HCT116 (cell line): ENCODE measurements around the gene SELENON. TPM values are rescaled to one million over a fixed set of nuclear protein-coding genes. Genes with fewer than 3 reads are reported as not detected.

ENCODE experiments used
- ATAC-seq: fragments of 200-7000 bp; cut with Tn5 transposase; 2 replicates; pipeline ENCODE4 v1.9.1; 2020; ENCODE audit warnings: mild to moderate bottlenecking, moderate library complexity
- BruUV-seq: library from RNA; stranded (reverse); fragments of 400-500 nt; replicated peaks from 2 replicates; lab custom pipeline; 2021; lab: Mats Ljungman, UMichigan
- CTCF ChIA-PET: fragments of 300-600 bp; sonication (Branson Sonifier 250); formaldehyde crosslinking; loops from one replicate; lab custom pipeline; 2021; ENCODE audit warnings: antibody characterized with exemption; lab: Charles Lee
- POLR2A ChIA-PET: fragments of 300-600, 350-600 bp; sonication (Branson Sonifier 250); formaldehyde crosslinking; loops from one replicate; lab custom pipeline; 2021; ENCODE audit warnings: antibody characterized with exemption; lab: Charles Lee
- RAD21 ChIA-PET, 2 experiments: fragments of 300-600 bp; sonication (Branson Sonifier 250); formaldehyde crosslinking; loops; one replicate each; lab custom pipeline; 2023; ENCODE audit warnings: low total read pairs in 2 of 2; ENCODE audit not compliant: uncharacterized antibody in 2 of 2, unreplicated experiment in 2 of 2, low non-redundant PET in 1 of 2; lab: Charles Lee
- DNase-seq: peaks from one replicate; pipeline ENCODE4 v3.0.0-alpha.2; 2010; ENCODE audit warnings: low read depth, low spot score
- H2AFZ ChIP-seq: fragments of 200-600 bp; shearing (Covaris generic), sonication (generic); 2 replicates; pipeline ENCODE4 v1.6.1; 2017; ENCODE audit warnings: low read depth, mixed run types, mixed read lengths, antibody characterized with exemption, low read length; ENCODE audit not compliant: poor library complexity, severe bottlenecking
- H3K27ac ChIP-seq: 2 replicates; pipeline ENCODE4 v1.5.1; 2012; ENCODE audit warnings: low read depth, low read length
- H3K27me3 ChIP-seq: fragments of 200-600 bp; sonication (generic); 2 replicates; pipeline ENCODE4 v1.6.1; 2016; ENCODE audit warnings: mixed run types, low read length, mixed read lengths; ENCODE audit not compliant: insufficient read depth
- H3K36me3 ChIP-seq, 2 experiments: fragments of 200-500 bp in 1 of 2; fragments of 200-600 bp in 1 of 2; sonication (Bioruptor generic) in 1 of 2; sonication (generic) in 1 of 2; 2 replicates each; pipeline versions ENCODE4 v1.5.1 to v1.6.1; 2014 to 2016; ENCODE audit warnings: low read length in 2 of 2, inconsistent platforms in 1 of 2, mixed read lengths in 1 of 2, mixed run types in 1 of 2; ENCODE audit not compliant: insufficient read depth in 2 of 2, control insufficient read depth in 1 of 2
- H3K4me1 ChIP-seq, 2 experiments: fragments of 200-600 bp in 1 of 2; sonication (generic) in 1 of 2; 2 replicates each; pipeline versions ENCODE4 v1.5.1 to v1.6.1; 2012 to 2017; ENCODE audit warnings: low read length in 2 of 2, inconsistent platforms in 1 of 2, mild to moderate bottlenecking in 1 of 2, mixed read lengths in 1 of 2, mixed run types in 1 of 2, moderate library complexity in 1 of 2; ENCODE audit not compliant: insufficient read depth in 2 of 2, control insufficient read depth in 1 of 2
- H3K4me2 ChIP-seq: fragments of 200-600 bp; sonication (generic); 2 replicates; pipeline ENCODE4 v1.6.1; 2017; ENCODE audit warnings: mixed run types, low read length, mixed read lengths
- H3K4me3 ChIP-seq, 2 experiments: fragments of 200-600 bp in 1 of 2; sonication (generic) in 1 of 2; replicated peaks in 1 of 2; 2 replicates each; pipeline ENCODE4 v1.5.1; 2011 to 2016; ENCODE audit warnings: low read length in 2 of 2, control low read depth in 1 of 2, low read depth in 1 of 2, mild to moderate bottlenecking in 1 of 2, mixed read lengths in 1 of 2, mixed run types in 1 of 2
- H3K79me2 ChIP-seq: fragments of 200-600 bp; sonication (generic); 2 replicates; pipeline ENCODE4 v1.6.1; 2017; ENCODE audit warnings: mild to moderate bottlenecking, mixed run types, low read length, moderate library complexity, mixed read lengths; ENCODE audit not compliant: insufficient read depth
- H3K9ac ChIP-seq: fragments of 200-600 bp; sonication (generic); 2 replicates; pipeline ENCODE4 v1.6.1; 2016; ENCODE audit warnings: low read length, mixed read lengths
- H3K9me2 ChIP-seq: fragments of 200-600 bp; sonication (generic), shearing (Covaris generic); 2 replicates; pipeline ENCODE4 v1.6.1; 2017; ENCODE audit warnings: mixed run types, mild to moderate bottlenecking, moderate library complexity; ENCODE audit not compliant: insufficient read depth
- H3K9me3 ChIP-seq, 2 experiments: fragments of 200-500 bp in 1 of 2; fragments of 200-600 bp in 1 of 2; sonication (Bioruptor generic) in 1 of 2; sonication (generic) in 1 of 2; 2 replicates each; pipeline ENCODE4 v1.6.1; 2014 to 2017; ENCODE audit warnings: low read length in 2 of 2, mixed read lengths in 2 of 2, inconsistent platforms in 1 of 2, low read depth in 1 of 2, mild to moderate bottlenecking in 1 of 2, mixed run types in 1 of 2, moderate library complexity in 1 of 2; ENCODE audit not compliant: control insufficient read depth in 1 of 2, insufficient read depth in 1 of 2
- H4K20me1 ChIP-seq: fragments of 200-600 bp; sonication (generic), shearing (Covaris generic); 2 replicates; pipeline ENCODE4 v1.6.1; 2017; ENCODE audit warnings: mixed run types, mild to moderate bottlenecking, moderate library complexity; ENCODE audit not compliant: insufficient read depth
- CEBPB ChIP-seq: IDR thresholded peaks from 2 replicates; pipeline ENCODE4 v1.6.1; 2012; ENCODE audit warnings: low read depth
- EGR1 ChIP-seq: IDR thresholded peaks from 2 replicates; pipeline ENCODE4 v1.6.1; 2012; ENCODE audit warnings: low read depth
- EZH2phosphoT487 ChIP-seq: fragments of 200-600 bp; IDR thresholded peaks from 2 replicates; pipeline ENCODE4 v1.6.1; 2018; ENCODE audit warnings: antibody characterized with exemption, borderline replicate concordance
- POLR2AphosphoS5 ChIP-seq: IDR thresholded peaks from 2 replicates; pipeline ENCODE4 v1.6.1; 2011; ENCODE audit warnings: mild to moderate bottlenecking, low read depth, low read length, moderate library complexity
- RAD21 ChIP-seq: IDR thresholded peaks from 2 replicates; pipeline ENCODE4 v1.6.1; 2012; ENCODE audit warnings: low read depth, mild to moderate bottlenecking
- SIN3A ChIP-seq: IDR thresholded peaks from 2 replicates; pipeline ENCODE4 v1.6.1; 2012; ENCODE audit warnings: low read depth
- TCF7L2 ChIP-seq: IDR thresholded peaks from 2 replicates; pipeline ENCODE4 v1.7.0; 2011; ENCODE audit warnings: borderline replicate concordance, inconsistent platforms; ENCODE audit not compliant: insufficient read depth, insufficient read length; ENCODE audit errors: extremely low read depth
- ZFX ChIP-seq: fragments of 450-650 bp; IDR thresholded peaks from 2 replicates; pipeline ENCODE4 v1.6.1; 2017
- intact Hi-C: fragments of 100-400 bp; cut with micrococcal nuclease; formaldehyde crosslinking; loops from 2 replicates; pipeline ENCODE4 v1.10.0; 2022
- total RNA-seq: library from RNA; stranded (reverse); gene quantifications from one replicate; pipeline ENCODE4 v1.2.1, GENCODE V29; 2021; ENCODE audit not compliant: unreplicated experiment
- TF ChIP-seq, protein P1 (sequence below), 3 experiments: fragments of 200-600 bp in 1 of 3; sonication (generic) in 1 of 3; IDR thresholded peaks in 2 of 3; conservative IDR thresholded peaks in 1 of 3; 2 replicates each; pipeline ENCODE4 v1.5.1; 2012 to 2017; ENCODE audit warnings: low read depth in 2 of 3, low read length in 2 of 3, antibody characterized with exemption in 1 of 3, borderline replicate concordance in 1 of 3, control low read depth in 1 of 3, mild to moderate bottlenecking in 1 of 3, mixed read lengths in 1 of 3, mixed run types in 1 of 3, moderate library complexity in 1 of 3; ENCODE audit not compliant: insufficient read depth in 1 of 3
- TF ChIP-seq, protein P2 (sequence below): IDR thresholded peaks from 2 replicates; pipeline ENCODE4 v1.6.1; 2012

Gene SELENON
- total RNA-seq, 1 experiment from 2014 or later, result 85.1 TPM

- Histone ChIP-seq H3K79me2 (no peaks in the 10 kb centered on the region), H4K20me1 (no peaks in the 10 kb centered on the region), H3K36me3 (no peaks in the 10 kb centered on the region), H3K4me1 (peaks cover 5 to 16% of the 10 kb centered on the region in 2 experiments; a peak in 3 of 4 replicates), H3K9me3 (no peaks in the 10 kb centered on the region), H3K9me2 (no peaks in the 10 kb centered on the region), H3K9ac (no peak overlapping the region), H3K4me3 (no peak overlapping the region), H2AFZ (no peak overlapping the region), H3K4me2 (no peak overlapping the region), H3K27ac (no peak overlapping the region), H3K27me3 (no peaks in the 10 kb centered on the region)
- intact Hi-C loops, result loop anchor here (2.0 to 5.0 kb wide), 3 partner anchors 181 to 296 kb away; partner anchors contain the start of gene MAN1C1
- ChIA-PET POLR2A (no interaction called here), CTCF (interaction anchor here (0.6 to 1.8 kb wide), 24 partner anchors 10 to 558 kb away, joined by 3 to 12 read pairs (median 4); no protein-coding TSS in a partner anchor), RAD21 (interaction anchor here in 1 of 2 experiments (1.0 kb wide), 1 partner anchor 294 kb away, joined by 3 read pairs; no protein-coding TSS in a partner anchor)
- no TSS peak for BruUV-seq
- DNase-seq (no peak), ATAC-seq (peak; percentile 59)
- TF ChIP-seq EGR1 (no peak), RAD21 (peak; percentile 49), POLR2AphosphoS5 (no peak), ZFX (no peak), EZH2phosphoT487 (no peak), CEBPB (no peak), TCF7L2 (no peak), SIN3A (no peak)
- TF ChIP-seq, protein P1, sequence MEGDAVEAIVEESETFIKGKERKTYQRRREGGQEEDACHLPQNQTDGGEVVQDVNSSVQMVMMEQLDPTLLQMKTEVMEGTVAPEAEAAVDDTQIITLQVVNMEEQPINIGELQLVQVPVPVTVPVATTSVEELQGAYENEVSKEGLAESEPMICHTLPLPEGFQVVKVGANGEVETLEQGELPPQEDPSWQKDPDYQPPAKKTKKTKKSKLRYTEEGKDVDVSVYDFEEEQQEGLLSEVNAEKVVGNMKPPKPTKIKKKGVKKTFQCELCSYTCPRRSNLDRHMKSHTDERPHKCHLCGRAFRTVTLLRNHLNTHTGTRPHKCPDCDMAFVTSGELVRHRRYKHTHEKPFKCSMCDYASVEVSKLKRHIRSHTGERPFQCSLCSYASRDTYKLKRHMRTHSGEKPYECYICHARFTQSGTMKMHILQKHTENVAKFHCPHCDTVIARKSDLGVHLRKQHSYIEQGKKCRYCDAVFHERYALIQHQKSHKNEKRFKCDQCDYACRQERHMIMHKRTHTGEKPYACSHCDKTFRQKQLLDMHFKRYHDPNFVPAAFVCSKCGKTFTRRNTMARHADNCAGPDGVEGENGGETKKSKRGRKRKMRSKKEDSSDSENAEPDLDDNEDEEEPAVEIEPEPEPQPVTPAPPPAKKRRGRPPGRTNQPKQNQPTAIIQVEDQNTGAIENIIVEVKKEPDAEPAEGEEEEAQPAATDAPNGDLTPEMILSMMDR (IDR thresholded peaks at IDR 0.05 in 2 of 3, conservative IDR thresholded peaks at IDR 0.05 in 1 of 3; ENCODE audit: borderline replicate concordance in 1 of 3, insufficient read depth in 1 of 3, low read depth in 2 of 3, low read length in 2 of 3), result peak; percentile 61 to 82 (median 74); a peak in 5 of 6 replicates
- TF ChIP-seq, protein P2, sequence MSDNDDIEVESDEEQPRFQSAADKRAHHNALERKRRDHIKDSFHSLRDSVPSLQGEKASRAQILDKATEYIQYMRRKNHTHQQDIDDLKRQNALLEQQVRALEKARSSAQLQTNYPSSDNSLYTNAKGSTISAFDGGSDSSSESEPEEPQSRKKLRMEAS, result no peak
Measured at GRCh38 chr1:25797939-25798338, 2.1 kb upstream of the SELENON start.
